NCI-H2107 treated with DMSO at 0.1 percent for 48 hours (cell line): ENCODE measurements around the gene PPP1R27.

Source experiments
- DNase-seq: peaks from one replicate; lab custom pipeline; 2025; ENCODE audit not compliant: unreplicated experiment; lab: John Stamatoyannopoulos, UW

The PPP1R27 gene

DNA sequence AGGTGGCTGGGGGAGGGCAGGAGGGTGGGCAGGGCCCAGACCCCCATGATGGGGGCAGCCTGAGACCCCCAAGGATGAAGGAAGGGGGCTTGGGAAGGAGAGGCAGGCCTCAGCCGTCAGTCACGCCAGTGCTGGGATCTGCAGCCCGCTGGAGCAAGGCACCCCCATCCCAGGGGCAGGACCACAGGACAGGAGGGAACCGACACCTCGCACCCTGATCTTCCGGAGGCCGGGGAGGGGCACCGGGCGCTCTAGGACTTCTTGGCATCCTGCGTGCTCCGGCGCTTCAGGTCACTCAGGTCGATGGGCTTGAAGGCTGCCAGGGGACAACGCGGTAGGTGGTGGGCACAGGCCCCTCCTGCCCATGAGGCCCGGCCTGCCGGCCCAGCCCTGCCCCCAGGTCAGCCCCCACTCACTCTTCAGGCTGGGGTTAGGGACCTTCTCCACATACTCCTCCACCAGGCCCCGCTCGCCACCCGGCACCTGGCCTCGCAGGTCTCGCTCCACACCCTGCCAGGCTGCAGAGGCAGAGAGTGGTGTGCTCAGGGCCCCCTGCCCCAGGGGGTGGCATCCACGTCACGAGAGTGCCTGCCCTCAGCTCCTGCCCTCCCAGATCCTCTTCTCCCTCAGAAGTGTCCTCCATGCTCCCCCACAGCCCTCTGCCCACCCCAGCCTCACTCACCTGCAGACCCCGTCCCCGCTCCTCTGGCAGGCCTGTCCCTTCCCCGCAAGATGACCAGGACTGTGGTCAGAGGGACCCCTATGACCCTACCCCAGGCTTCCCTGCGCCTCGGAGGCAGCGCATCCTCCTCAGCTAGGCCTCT, 11.6 kb downstream of the PPP1R27 start:
- DNase-seq = no peak

DNA sequence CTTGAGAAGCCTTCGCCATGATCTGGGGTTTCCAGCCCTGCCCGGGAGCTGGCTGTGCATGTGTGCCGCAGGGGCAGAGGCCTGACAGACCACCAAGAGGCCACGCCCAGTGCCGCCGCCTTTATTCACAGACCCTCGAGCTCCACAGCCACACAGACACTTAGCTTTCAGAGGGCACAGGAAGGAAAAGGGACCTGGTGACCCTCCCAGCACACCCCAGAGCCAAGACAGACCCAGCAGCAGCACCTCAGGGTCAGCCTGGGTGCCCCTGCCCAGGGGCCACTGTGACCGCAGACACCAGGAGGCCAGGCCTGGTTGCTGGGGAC, 12.6 kb downstream of the PPP1R27 start:
- no peak for DNase-seq

DNA sequence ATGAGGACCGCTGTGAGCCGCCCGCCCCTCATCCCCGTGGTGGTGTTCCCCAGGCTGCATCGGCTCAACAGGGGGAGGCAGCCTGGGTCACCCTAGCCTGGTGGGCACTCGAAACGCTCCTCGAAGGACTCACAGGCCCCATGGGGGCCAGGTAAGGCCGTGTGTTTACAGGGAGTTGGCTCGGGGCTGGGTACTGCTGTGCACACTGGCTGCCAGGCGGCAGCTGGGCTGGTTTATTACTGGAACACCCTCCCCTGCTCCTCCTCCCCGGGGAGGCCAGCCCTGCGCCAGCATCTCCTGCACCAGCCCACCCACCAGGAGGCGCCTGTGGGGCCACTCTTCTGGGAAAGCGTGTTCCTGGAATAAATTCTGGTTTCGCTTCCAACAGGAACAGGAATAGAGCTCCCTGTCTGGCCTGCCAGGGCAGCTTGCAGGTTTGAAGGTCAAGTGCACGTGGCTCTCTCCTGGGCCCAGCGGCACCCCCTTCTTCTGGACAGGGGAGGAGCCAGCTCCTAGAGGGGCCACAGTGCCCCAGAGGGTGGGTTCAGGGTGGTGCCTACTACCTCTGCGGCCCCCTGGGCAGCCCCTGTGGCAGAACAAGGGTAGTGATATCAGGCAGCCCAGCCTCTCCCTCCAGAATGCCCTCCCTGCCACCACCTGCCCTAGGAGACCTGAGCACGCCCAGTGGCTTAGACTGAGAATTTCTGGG, 13.1 kb downstream of the PPP1R27 start:
- peak; percentile 62 for DNase-seq

DNA sequence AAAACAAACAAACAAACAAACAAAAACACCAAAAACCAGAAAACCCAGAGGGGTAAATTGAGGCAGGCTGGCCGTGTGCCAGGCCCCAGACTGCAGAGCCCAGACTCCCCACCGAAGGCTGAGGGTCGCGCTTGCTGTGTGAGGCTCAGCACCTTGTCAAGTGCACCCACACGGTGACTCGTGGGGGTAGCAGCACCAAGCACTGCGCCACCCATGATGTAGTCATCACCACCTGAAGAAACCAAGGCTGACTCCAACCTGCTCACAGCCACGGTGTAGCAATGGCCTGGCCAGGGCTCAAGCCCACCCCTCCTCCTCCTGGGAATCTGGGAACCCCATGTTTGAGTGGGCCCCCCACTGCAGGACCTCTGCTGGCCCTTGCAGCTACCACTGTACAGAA, 13.7 kb downstream of the PPP1R27 start:
- DNase-seq = no peak

DNA sequence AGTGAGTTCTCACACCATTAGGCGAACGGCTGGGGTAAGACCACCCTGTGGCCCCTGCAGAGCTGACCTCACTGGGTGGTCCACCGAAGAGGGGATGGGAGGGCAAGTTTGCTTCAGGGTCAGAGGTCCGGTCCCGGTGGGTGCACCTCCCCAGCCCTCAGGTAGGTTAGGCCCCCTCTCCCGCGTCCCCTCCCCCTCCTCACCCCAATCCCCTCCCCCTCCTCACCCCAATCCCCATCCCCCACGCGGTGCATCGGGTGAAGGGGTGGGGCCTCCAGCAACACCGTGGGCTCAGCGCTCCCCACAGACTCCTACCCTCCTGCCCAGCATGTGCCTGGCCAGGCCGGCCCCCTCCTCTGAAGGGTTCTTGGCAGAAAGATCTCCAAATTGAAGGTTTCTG, 15.1 kb downstream of the PPP1R27 start:
- no peak for DNase-seq

DNA sequence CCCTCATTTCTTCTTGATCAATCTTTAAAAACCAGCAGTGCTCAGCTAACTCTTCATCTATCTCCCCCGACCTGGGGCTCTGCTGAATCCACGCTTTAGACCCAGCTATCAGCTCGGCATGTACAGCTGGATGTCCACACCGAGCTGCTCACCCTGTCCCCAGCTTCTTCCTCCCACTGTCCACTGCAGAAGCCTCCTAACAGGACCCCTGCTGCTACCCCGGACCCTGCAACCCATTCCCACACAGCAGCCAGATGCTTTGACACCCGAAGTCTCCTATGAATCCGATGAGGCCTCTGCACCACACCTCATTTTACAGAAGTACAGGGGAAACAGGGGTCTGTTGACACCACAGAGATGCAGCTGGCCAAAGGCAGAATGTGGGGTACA, 17.1 kb downstream of the PPP1R27 start:
- DNase-seq = no peak

DNA sequence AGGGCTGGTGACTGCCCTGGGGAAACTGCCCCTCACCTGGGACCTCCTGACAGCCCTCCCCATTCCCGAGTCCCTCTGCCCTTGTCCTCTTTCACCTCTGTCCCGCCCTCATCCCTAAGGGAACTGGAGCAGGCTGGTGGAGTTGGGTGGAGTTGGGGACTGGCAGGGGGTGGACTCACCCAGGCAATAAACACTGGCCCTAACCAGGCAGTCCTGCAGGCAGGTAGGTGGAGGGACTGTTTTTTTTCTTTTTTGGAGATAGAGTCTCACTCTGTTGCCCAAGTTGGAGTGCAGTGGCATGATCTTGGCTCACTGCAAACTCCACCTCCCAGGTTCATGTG, 19.2 kb downstream of the PPP1R27 start:
- no peak for DNase-seq

DNA sequence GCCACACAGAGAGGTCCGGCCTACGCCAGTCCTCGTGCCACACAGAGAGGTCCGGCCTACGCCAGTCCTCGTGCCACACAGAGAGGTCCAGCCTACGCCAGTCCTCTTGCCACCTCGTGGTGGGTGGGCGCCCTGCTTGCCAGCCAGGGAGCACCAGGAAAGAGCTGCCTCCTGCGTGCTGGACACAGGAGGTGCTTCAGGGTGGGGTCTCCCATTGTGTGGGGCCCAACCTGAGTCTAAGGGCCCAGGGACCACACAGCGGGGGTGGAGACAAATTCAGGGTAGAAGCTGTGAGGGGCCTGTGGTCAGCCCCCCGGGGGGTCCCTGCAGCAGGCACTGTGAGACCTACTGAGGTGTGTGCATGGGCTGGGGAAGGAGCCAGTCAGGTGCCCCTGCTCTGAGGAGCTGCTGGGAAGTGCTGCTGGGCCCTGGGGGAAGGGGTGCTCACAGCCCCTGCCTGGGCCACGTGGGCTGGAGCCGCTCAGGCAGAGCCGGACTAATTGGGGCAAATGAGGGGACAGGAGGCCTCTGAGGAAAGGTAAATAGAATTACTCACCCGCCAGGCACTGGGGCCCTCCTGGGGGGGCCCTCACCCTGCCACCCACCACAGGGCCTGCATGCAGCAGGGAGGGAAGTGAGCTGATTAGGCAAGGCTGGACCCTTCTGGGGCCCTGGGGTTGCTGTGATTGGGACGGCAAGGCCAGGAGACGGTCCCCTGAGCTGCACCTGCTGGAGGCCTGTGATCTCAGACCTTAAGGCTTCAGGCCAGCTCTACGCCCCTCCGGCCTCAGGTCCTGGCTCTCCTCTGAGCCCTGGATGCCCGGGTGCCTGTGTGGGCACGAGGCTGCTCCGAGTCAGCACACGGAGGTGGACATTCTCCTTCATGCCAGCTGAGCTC, 19.9 kb downstream of the PPP1R27 start:
- DNase-seq = no peak

DNA sequence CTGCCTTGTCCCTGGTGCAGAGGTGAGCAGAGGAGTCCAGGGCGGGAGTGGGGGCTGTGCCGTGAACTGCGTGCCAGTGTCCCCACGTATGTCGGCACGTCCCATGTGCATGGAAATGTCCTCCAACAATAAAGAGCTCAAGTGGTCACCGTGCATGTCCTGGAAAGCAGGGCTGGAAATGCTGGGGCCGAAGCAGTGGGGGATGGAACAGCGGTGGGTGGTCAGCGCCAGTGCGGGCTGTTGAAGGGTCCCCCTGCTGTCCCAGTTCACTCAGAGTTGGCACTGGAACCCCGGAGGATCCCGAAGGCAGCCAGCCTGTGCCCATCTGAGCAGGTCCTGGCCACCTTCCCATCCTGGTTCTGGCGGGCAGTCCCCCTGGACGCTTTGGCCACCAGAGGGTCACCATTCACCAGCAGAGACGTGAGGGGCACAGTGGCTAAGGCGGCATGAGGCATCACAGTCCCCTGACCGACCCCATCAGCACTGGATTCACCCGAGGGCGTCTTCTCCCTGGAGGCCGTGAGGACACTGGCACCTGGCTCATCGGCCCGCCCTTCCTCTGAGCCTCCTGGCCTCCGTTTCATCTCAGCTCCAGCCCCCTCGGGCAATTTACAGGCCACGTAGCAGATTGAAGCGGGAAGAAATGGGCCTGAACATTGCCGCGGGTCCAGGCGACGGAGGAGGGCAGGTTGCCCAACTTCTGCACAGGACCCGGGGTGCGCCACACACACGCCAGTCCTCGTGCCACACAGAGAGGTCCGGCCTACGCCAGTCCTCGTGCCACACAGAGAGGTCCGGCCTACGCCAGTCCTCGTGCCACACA, 20.8 kb downstream of the PPP1R27 start:
- DNase-seq = no peak

DNA sequence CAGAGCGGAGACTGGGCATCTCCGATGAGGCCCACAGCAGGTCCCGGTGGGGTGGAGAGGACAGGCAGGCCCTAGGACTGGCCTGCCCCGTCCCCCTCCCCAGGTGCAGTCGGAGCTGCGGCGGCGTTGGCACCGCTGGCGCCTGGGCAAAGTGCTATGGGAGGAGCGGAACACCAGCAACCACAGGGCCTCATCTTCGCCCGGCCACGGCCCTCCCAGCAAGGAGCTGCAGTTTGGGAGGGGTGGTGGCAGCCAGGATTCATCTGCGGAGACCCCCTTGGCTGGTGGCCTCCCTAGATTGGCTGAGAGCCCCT, 21.5 kb downstream of the PPP1R27 start:
- DNase-seq = no peak

DNA sequence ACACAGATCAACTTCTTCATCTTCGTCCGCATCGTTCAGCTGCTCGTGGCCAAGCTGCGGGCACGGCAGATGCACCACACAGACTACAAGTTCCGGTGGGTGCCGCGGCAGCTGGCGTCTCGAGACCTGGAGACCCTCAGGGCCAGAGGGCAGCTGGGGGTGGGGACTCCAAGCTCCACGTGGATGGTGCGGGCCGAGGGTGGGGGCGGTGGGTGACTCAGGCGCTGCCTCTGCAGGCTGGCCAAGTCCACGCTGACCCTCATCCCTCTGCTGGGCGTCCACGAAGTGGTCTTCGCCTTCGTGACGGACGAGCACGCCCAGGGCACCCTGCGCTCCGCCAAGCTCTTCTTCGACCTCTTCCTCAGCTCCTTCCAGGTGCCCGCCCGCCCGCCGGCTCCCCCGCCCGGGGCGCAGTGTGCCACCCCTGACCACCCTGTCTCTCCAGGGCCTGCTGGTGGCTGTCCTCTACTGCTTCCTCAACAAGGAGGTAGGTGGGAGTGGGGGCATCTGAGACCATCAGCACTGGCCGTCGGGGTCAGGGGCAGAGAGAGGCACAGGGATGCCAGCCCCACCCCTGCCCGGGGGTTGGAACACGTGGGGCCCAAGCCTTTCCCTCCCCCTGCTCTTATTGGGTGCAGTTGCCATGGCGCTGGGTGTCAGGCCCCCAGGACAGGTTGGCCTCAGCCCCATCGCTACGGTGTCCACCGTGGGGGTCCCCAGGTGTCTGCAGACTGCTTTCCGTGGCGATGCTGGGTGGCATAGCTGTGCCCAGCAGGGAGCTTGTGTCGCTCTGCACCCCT, 22.1 kb downstream of the PPP1R27 start:
- DNase-seq = no peak

DNA sequence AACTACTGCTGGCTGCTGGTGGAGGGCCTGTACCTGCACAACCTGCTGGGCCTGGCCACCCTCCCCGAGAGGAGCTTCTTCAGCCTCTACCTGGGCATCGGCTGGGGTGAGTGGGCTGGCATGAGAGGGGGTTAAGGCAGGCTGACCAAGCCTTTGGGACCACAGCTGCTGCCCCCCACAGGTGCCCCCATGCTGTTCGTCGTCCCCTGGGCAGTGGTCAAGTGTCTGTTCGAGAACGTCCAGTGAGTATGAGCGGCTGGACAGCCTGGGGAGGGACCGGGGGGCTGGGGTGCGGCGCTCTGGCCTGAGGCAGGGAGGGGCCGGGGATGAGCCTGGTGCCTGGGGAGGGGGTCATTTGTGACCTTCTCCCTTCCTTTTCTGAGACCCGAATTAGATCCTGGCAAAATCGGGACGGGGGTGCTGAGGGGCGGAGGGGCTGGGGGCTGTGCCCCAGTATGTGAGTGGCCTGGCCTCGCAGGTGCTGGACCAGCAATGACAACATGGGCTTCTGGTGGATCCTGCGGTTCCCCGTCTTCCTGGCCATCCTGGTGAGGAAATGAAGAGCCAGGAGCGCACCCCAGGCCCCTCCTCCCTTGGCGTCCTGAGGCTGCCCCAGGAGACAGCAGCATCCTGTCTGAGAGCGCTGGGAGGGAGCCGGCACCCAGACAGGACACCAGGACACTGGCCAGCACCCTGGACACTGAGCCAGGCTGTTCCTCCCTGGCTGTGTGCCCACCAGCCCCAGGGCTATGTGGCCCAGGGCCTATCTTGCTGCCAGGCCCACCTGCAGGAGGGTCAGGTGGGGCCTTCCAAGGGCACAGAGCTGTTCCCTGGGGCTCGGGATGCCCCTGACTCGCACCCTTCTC, 22.9 kb downstream of the PPP1R27 start:
- DNase-seq = no peak

DNA sequence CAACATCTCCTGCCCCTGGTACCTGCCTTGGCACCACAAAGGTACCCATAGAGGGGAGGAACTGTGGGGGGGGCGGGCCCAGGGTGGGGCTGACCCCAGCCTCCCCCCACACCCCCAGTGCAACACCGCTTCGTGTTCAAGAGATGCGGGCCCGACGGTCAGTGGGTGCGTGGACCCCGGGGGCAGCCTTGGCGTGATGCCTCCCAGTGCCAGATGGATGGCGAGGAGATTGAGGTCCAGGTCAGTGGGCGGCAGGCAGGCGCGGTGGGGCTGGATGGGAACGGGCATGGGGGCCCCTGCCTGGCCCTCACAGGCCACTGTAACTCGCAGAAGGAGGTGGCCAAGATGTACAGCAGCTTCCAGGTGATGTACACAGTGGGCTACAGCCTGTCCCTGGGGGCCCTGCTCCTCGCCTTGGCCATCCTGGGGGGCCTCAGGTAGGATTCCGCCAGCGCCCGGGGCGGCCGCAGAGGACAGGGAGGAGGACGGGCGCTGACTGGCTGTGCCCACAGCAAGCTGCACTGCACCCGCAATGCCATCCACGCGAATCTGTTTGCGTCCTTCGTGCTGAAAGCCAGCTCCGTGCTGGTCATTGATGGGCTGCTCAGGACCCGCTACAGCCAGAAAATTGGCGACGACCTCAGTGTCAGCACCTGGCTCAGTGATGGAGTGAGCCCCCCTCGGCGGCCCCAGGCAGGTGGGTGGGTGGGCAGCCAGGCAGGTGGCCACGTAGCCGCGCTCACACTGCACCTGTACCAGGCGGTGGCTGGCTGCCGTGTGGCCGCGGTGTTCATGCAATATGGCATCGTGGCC, 23.8 kb downstream of the PPP1R27 start:
- no peak for DNase-seq

DNA sequence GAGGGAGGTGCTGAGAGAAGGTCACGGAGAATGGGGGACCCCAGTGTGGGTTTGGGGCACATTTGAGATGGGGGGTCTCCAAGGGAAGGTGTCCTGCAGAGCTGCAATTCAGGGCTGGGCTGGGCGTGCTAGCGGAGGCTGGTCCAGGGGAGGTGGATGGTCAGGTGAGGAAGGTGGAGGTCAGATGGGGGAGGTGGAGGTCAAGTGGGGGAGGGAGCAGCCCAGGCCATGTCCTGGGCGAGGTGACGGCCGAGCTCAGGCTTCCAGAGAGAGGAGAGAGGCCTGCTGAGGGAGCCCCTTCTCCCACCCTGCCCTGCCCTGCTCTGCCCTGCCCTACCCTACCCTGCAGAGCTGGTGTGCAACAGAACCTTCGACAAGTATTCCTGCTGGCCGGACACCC, 24.4 kb downstream of the PPP1R27 start:
- no peak for DNase-seq

DNA sequence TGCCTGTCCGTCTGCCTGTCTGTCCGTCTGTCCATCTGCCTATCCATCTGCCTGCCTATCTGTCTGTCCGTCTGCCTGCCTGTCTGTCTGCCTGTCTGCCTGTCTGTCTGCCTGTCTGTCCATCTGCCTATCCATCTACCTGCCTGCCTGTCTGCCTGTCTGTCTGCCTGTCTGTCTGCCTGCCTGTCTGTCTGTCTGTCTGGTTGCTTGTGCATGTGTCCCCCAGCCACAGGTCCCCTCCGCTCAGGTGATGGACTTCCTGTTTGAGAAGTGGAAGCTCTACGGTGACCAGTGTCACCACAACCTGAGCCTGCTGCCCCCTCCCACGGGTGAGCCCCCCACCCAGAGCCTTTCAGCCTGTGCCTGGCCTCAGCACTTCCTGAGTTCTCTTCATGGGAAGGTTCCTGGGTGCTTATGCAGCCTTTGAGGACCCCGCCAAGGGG, 25.3 kb downstream of the PPP1R27 start:
- DNase-seq = no peak

DNA sequence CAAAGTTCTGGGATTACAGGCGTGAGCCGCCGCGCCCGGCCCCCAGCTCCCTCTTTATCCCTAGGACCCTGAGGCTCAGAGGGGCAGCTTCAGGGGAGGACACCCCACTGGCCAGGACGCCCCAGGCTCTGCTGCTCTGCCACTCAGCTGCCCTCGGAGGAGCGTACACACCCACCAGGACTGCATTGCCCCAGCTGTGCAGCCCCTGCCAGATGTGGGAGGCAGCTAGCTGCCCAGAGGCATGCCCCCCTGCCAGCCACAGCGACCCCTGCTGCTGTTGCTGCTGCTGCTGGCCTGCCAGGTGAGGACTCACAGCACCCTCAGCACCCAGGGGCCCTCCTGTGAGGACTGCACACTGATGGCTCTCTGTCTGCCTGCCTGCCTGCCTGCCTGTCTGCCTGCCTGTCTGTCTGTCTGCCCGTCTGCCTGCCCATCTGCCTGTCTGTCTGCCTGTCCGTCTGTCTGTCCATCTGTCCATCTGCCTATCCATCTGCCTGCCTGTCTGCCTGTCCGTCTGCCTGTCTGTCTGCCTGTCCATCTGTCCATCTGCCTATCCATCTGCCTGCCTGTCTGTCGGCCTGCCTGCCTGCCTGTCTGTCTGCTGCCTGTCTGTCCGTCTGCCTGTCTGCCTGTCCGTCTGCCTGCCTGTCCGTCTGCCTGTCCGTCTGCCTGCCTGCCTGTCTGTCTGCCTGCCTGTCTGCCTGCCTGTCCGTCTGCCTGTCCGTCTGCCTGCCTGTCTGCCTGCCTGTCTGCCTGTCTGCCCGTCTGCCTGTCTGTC, 25.9 kb downstream of the PPP1R27 start:
- no peak for DNase-seq

DNA sequence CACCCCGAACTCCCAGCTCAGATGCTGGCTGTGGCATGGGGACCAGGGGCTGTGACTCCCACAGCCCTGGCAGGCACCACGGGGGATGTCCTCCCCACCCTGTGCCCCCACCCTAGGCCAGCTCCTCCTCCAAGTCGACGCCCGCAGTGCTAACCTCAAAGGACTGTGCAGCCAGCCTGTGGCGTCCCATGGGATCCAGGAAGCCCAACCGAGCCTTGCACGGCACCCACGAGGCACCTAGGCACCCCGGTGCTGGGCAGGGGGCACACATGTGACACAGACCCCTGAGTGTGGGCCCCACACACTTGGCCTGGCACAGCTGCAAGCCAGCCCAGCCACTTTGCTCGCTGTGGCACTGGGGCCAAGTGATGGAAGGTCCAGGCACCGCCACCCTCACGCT, 27.0 kb downstream of the PPP1R27 start:
- no peak for DNase-seq

DNA sequence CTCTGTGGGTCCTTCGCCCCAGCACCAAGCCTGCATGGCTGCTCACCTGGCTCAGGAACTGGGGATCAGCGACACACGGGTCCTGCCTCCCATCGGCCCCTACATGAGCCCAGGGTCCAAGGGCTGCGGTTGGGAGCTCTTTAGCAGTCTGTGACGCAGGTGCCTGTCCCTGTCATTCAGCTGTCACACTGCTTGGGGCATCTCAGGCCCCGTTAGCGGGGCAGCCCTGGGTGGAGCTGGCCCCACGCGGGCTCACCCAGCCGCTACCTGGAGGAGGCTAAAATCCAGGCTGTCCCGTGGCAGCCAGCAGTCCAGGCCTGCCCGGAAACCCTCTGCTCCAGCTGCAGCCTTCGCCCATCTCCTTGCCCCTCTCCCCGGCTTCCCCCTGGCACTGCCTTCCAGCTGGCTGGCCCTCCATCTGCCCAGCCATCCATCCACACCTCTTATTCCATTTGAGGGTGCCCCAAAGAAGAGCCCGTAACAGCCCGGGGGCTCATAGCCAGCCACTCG, 27.6 kb downstream of the PPP1R27 start:
- DNase-seq = no peak
